ENCODE results near the gene TNFRSF25. TPM values are rescaled to one million over a fixed set of nuclear protein-coding genes. Genes with fewer than 3 reads are reported as not detected.

The TNFRSF25 gene
- total RNA-seq, 1 donor from 2014 or later, result 12.6 TPM

DNA sequence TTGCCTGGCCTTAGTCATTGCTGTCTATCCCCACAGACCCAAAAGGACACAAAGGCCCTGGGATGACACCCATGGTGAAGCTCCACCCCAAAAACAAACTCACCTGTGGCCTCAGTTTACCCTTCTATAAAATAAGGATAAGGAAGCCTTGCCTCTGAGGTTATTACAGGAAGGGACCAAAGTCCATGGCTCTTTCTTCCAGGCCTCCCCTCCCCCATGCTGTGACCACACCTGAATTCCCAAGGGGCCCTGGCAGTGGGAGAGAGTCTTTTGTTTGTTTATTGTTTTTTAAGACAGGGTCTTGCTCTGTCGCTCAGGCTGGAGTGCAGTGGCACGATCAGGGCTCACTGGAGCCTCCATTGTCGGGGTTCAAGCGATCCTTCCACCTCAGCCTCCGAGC is 10.5 kb upstream of the TNFRSF25 start:
- H3K4me3 ChIP-seq, result no peak overlapping the region
- intact Hi-C loops (cut with micrococcal nuclease), result loop anchor here (10.0 kb wide), 1 partner anchor 48 kb away; no protein-coding TSS in a partner anchor
- no peaks in the 10 kb centered on the region for H3K9me3 ChIP-seq (replicated peaks)
- no peak for TF ChIP-seq CTCF (IDR thresholded peaks at IDR 0.05; ENCODE audit: borderline replicate concordance)
- peaks cover 47% of the 10 kb centered on the region for H3K36me3 ChIP-seq
- H3K4me1 ChIP-seq, result peaks cover 10% of the 10 kb centered on the region
- no peak overlapping the region for H3K27ac ChIP-seq (replicated peaks)
- no peaks in the 10 kb centered on the region for H3K27me3 ChIP-seq (ENCODE audit: low read depth)
- DNase-seq, result no peak

GRCh38 chr1:6475381-6476133 is 9.6 kb upstream of the TNFRSF25 start:
- peak; percentile 57 for DNase-seq
- Histone ChIP-seq H3K4me3 (no peak overlapping the region), H3K36me3 (peaks cover 56% of the 10 kb centered on the region), H3K27me3 (ENCODE audit: low read depth) (no peaks in the 10 kb centered on the region), H3K27ac (replicated peaks) (no peak overlapping the region), H3K9me3 (replicated peaks) (no peaks in the 10 kb centered on the region), H3K4me1 (peaks cover 10% of the 10 kb centered on the region)
- intact Hi-C loops (cut with micrococcal nuclease), result loop anchor here (10.0 kb wide), 1 partner anchor 49 kb away; no protein-coding TSS in a partner anchor
- TF ChIP-seq CTCF (IDR thresholded peaks at IDR 0.05; ENCODE audit: borderline replicate concordance), result peak; percentile 93

DNA sequence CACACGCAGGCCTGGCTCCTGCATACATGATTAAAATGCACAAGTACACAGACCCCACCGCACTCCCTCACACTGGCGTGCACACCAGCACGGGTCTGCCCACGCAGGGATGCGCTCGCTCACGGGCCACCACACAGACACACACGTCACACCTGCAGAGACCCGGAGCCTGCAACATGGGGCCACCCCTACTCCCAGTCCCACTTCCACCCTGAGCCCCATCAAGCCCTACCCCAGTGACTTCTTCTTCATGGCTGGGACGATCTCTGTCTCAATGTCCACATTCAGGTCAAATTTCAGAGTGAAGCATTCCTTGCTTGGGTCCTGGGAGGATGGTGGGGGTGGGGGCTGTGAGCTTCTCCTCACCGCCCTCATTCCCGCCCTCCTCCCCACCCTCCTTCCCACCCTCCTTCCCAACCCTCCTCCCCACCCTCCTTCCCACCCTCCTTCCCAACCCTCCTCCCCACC is 8.9 kb upstream of the TNFRSF25 start:
- intact Hi-C loops (cut with micrococcal nuclease), result loop anchor here (10.0 kb wide), 1 partner anchor 50 kb away; no protein-coding TSS in a partner anchor
- Histone ChIP-seq H3K36me3 (peaks cover 63% of the 10 kb centered on the region), H3K27me3 (ENCODE audit: low read depth) (no peaks in the 10 kb centered on the region), H3K27ac (replicated peaks) (no peak overlapping the region), H3K9me3 (replicated peaks) (no peaks in the 10 kb centered on the region), H3K4me3 (no peak overlapping the region), H3K4me1 (peaks cover 10% of the 10 kb centered on the region)
- no peak for TF ChIP-seq CTCF (IDR thresholded peaks at IDR 0.05; ENCODE audit: borderline replicate concordance)
- DNase-seq, result no peak

- Histone ChIP-seq H3K27me3 (ENCODE audit: low read depth) (no peaks in the 10 kb centered on the region), H3K36me3 (peaks cover 69% of the 10 kb centered on the region), H3K4me3 (no peak overlapping the region), H3K9me3 (replicated peaks) (no peaks in the 10 kb centered on the region), H3K27ac (replicated peaks) (no peak overlapping the region), H3K4me1 (peaks cover 10% of the 10 kb centered on the region)
- no peak for TF ChIP-seq CTCF (IDR thresholded peaks at IDR 0.05; ENCODE audit: borderline replicate concordance)
- intact Hi-C loops (cut with micrococcal nuclease), result loop anchor here (10.0 kb wide), 1 partner anchor 51 kb away; no protein-coding TSS in a partner anchor
- DNase-seq, result no peak
Observed at GRCh38 chr1:6473974-6474814, 8.2 kb upstream of the TNFRSF25 start.

- peaks cover 79% of the 10 kb centered on the region for H3K36me3 ChIP-seq
- no peaks in the 10 kb centered on the region for H3K27me3 ChIP-seq (ENCODE audit: low read depth)
- intact Hi-C loops (cut with micrococcal nuclease), result loop anchor here (10.0 kb wide), 1 partner anchor 52 kb away; no protein-coding TSS in a partner anchor
- DNase-seq, result no peak
- H3K4me3 ChIP-seq, result no peak overlapping the region
- H3K27ac ChIP-seq (replicated peaks), result no peak overlapping the region
- TF ChIP-seq CTCF (IDR thresholded peaks at IDR 0.05; ENCODE audit: borderline replicate concordance), result no peak
- no peaks in the 10 kb centered on the region for H3K9me3 ChIP-seq (replicated peaks)
- peaks cover 10% of the 10 kb centered on the region for H3K4me1 ChIP-seq
Observed at GRCh38 chr1:6473156-6473555, 7.2 kb upstream of the TNFRSF25 start.
